GM12878 (cell line): ENCODE results near the gene BMP8B. TPM values are rescaled to one million over a fixed set of nuclear protein-coding genes. Genes with fewer than 3 reads are reported as not detected.

Experiments
- CREB1 ChIP-seq: IDR thresholded peaks from 2 replicates; pipeline ENCODE4 v1.6.1; 2012; ENCODE audit warnings: low read depth, mild to moderate bottlenecking, inconsistent platforms
- FOS ChIP-seq: IDR thresholded peaks from 3 replicates; pipeline ENCODE4 v1.6.1; 2011; ENCODE audit warnings: borderline replicate concordance; ENCODE audit not compliant: insufficient read length; ENCODE audit errors: extremely low read depth
- GABPA ChIP-seq: IDR thresholded peaks from 2 replicates; pipeline ENCODE4 v1.6.1; 2014; ENCODE audit warnings: antibody characterized with exemption, low read depth, mild to moderate bottlenecking, inconsistent platforms
- SREBF1 ChIP-seq: IDR thresholded peaks from 2 replicates; pipeline ENCODE4 v1.6.1; 2012; ENCODE audit warnings: mild to moderate bottlenecking, low read length
- ZNF217 ChIP-seq: fragments of 450-650 bp; IDR thresholded peaks from 2 replicates; pipeline ENCODE4 v1.6.1; 2017; ENCODE audit warnings: antibody characterized with exemption, mild to moderate bottlenecking
- ZNF384 ChIP-seq: IDR thresholded peaks from 2 replicates; pipeline ENCODE4 v1.6.1; 2012; ENCODE audit warnings: low read depth, mild to moderate bottlenecking, low read length, improper control_type of control experiment, borderline replicate concordance
- polyA plus RNA-seq, 11 experiments: library from polyadenylated mRNA; depleted of rRNA in 4 of 11; unstranded in 6 of 11; stranded (reverse) in 5 of 11; fragments of >200 nt; fragmentation: Nextera tagmentation in 4 of 11; fragmentation: Illumina TruSeq in 1 of 11; extraction: Ambion mirVana in 4 of 11; extraction: Trizol in 1 of 11; gene quantifications; 1 replicate in 1 of 11; 2 replicates in 10 of 11; pipeline versions ENCODE4 v1.2.1 to v1.2.3, GENCODE V29; 2011 to 2016; ENCODE audit warnings: inconsistent platforms in 2 of 11, missing spikeins in 2 of 11, low read depth in 1 of 11
- total RNA-seq, 4 experiments: library from RNA; depleted of rRNA in 3 of 4; stranded (reverse); fragments of >200 nt in 3 of 4; fragmentation: Illumina TruSeq in 1 of 4; extraction: Trizol in 1 of 4; gene quantifications; 2 replicates each; pipeline versions ENCODE4 v1.2.1 to v1.2.3, GENCODE V29; 2013 to 2021
- TF ChIP-seq, protein P1 (sequence below): fragments of 150-350 bp; IDR thresholded peaks from 2 replicates; pipeline ENCODE4 v1.6.1; 2014; ENCODE audit warnings: mild to moderate bottlenecking, low read depth, low read length
- TF ChIP-seq, protein P2 (sequence below): fragments of 450-650 bp; IDR thresholded peaks from 2 replicates; pipeline ENCODE4 v1.6.1; 2018; ENCODE audit warnings: borderline replicate concordance, mild to moderate bottlenecking; ENCODE audit not compliant: partially characterized antibody

BMP8B gene
- total and polyA plus RNA-seq, 10 of the 15 experiments (the other 5 are each of a cell fraction or from before 2014, with no cell fraction given), result 0.09 to 1.2 (median 0.52) TPM

DNA sequence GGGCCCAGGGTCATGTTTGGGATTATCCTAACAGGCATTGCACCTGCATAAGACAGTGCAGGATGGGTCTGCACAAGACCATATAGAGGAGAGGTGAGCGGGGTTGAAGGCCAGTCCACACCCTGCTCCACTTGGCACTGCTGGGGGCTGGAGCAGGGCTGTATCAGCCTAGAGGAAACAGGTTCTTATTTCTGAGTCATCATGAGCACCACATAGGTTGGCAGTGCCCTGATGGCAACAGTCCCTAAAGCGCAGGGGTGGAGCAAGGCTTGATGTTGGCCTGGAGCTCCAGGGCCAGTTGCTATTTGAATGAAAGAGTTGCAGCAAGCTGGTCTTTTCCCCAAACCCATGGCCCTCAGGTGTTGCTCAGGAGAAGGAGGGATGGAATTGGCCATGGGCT lies 29.8 kb upstream of the BMP8B start (continued):
- TF ChIP-seq, protein P1, sequence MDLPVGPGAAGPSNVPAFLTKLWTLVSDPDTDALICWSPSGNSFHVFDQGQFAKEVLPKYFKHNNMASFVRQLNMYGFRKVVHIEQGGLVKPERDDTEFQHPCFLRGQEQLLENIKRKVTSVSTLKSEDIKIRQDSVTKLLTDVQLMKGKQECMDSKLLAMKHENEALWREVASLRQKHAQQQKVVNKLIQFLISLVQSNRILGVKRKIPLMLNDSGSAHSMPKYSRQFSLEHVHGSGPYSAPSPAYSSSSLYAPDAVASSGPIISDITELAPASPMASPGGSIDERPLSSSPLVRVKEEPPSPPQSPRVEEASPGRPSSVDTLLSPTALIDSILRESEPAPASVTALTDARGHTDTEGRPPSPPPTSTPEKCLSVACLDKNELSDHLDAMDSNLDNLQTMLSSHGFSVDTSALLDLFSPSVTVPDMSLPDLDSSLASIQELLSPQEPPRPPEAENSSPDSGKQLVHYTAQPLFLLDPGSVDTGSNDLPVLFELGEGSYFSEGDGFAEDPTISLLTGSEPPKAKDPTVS, result no peak
- TF ChIP-seq ZNF217 (no peak), GABPA (no peak), CREB1 (no peak), FOS (no peak), SREBF1 (no peak), ZNF384 (no peak)
- TF ChIP-seq, protein P2, sequence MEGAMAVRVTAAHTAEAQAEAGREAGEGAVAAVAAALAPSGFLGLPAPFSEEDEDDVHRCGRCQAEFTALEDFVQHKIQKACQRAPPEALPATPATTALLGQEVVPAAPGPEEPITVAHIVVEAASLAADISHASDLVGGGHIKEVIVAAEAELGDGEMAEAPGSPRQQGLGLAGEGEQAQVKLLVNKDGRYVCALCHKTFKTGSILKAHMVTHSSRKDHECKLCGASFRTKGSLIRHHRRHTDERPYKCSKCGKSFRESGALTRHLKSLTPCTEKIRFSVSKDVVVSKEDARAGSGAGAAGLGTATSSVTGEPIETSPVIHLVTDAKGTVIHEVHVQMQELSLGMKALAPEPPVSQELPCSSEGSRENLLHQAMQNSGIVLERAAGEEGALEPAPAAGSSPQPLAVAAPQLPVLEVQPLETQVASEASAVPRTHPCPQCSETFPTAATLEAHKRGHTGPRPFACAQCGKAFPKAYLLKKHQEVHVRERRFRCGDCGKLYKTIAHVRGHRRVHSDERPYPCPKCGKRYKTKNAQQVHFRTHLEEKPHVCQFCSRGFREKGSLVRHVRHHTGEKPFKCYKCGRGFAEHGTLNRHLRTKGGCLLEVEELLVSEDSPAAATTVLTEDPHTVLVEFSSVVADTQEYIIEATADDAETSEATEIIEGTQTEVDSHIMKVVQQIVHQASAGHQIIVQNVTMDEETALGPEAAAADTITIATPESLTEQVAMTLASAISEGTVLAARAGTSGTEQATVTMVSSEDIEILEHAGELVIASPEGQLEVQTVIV, result no peak
